Smooth muscle cell (in vitro differentiated cells): Measurements from ENCODE around the gene IGSF8. TPM values are rescaled to one million over a fixed set of nuclear protein-coding genes. Genes with fewer than 3 reads are reported as not detected.

ENCODE experiments used
- DNase-seq: peaks from one replicate; lab custom pipeline; 2025; ENCODE audit not compliant: unreplicated experiment; lab: John Stamatoyannopoulos, UW
- H2AFZ ChIP-seq: fragments of 200-600 bp; sonication (generic); 2 replicates; pipeline ENCODE4 v1.6.0; 2016; ENCODE audit warnings: antibody characterized with exemption, low read depth, mild to moderate bottlenecking
- H3F3A ChIP-seq: fragments of 200-600 bp; sonication (generic); 2 replicates; pipeline ENCODE4 v1.6.0; 2017; ENCODE audit warnings: antibody characterized with exemption, low read depth
- H3K27ac ChIP-seq: fragments of 200-600 bp; sonication (generic); 2 replicates; pipeline ENCODE4 v1.5.1; 2016; ENCODE audit warnings: low read depth, mild to moderate bottlenecking
- H3K27me3 ChIP-seq: fragments of 200-600 bp; sonication (generic); 2 replicates; pipeline ENCODE4 v1.6.1; 2016; ENCODE audit warnings: low read depth, mild to moderate bottlenecking
- H3K36me3 ChIP-seq: fragments of 200-600 bp; sonication (generic); 2 replicates; pipeline ENCODE4 v1.5.1; 2016; ENCODE audit warnings: low read depth
- H3K4me1 ChIP-seq: fragments of 200-600 bp; sonication (generic); 2 replicates; pipeline ENCODE4 v1.5.1; 2016; ENCODE audit warnings: low read depth
- H3K4me2 ChIP-seq: fragments of 200-600 bp; sonication (generic); 2 replicates; pipeline ENCODE4 v1.6.0; 2016; ENCODE audit warnings: mild to moderate bottlenecking
- H3K4me3 ChIP-seq: fragments of 200-600 bp; sonication (generic); 2 replicates; pipeline ENCODE4 v1.5.1; 2016; ENCODE audit warnings: mild to moderate bottlenecking
- H3K79me2 ChIP-seq: fragments of 200-600 bp; sonication (generic); 2 replicates; pipeline ENCODE4 v1.6.0; 2016; ENCODE audit warnings: low read depth, mild to moderate bottlenecking
- H3K9ac ChIP-seq: fragments of 200-600 bp; sonication (generic); 2 replicates; pipeline ENCODE4 v1.6.0; 2016; ENCODE audit warnings: low read depth
- H3K9me3 ChIP-seq: fragments of 200-600 bp; sonication (generic); replicated peaks from 2 replicates; pipeline ENCODE4 v1.5.1; 2016; ENCODE audit warnings: low read depth
- H4K20me1 ChIP-seq: fragments of 200-600 bp; sonication (generic); 2 replicates; pipeline ENCODE4 v1.6.0; 2016; ENCODE audit warnings: low read depth
- CTCF ChIP-seq: fragments of 200-600 bp; sonication (generic); IDR thresholded peaks from 2 replicates; pipeline ENCODE4 v1.5.1; 2017; ENCODE audit warnings: borderline replicate concordance, mild to moderate bottlenecking, antibody characterized with exemption; ENCODE audit not compliant: insufficient read depth, poor library complexity, severe bottlenecking
- WGBS: methylation state at CpG from one replicate; pipeline ENCODE4 v1.1.7; 2016; ENCODE audit warnings: low lambda C conversion rate; 5-methylcytosine and 5-hydroxymethylcytosine counted together
- polyA plus RNA-seq: library from polyadenylated mRNA; unstranded; fragments of >200 nt; fragmentation: Nextera tagmentation; extraction: Ambion mirVana; gene quantifications from 2 replicates; pipeline ENCODE4 v1.2.1, GENCODE V29; 2016
- total RNA-seq: library from RNA; depleted of rRNA; stranded (reverse); fragments of >200 nt; gene quantifications from 2 replicates; pipeline ENCODE4 v1.2.3, GENCODE V29; 2014

Gene IGSF8
- total and polyA plus RNA-seq, 2 experiments from 2014 or later: 20.8 to 30.2 TPM

- Histone ChIP-seq H2AFZ (no peak overlapping the region), H3K9ac (no peak overlapping the region), H3K27me3 (no peaks in the 10 kb centered on the region), H3K27ac (no peak overlapping the region), H3K4me3 (no peak overlapping the region), H3K9me3 (no peaks in the 10 kb centered on the region), H3K4me2 (no peak overlapping the region), H3K79me2 (no peaks in the 10 kb centered on the region), H4K20me1 (no peaks in the 10 kb centered on the region), H3F3A (no peaks in the 10 kb centered on the region), H3K4me1 (no peaks in the 10 kb centered on the region), H3K36me3 (no peaks in the 10 kb centered on the region)
- TF ChIP-seq CTCF: no peak
- 98% methylated on average over 5 of the region's 5 CpGs for WGBS
- no peak for DNase-seq
Observed at GRCh38 chr1:160136926-160137200, 38.4 kb upstream of the IGSF8 start.

- H4K20me1 ChIP-seq: no peaks in the 10 kb centered on the region
- no peaks in the 10 kb centered on the region for H3K9me3 ChIP-seq
- no peak for DNase-seq
- H3K27me3 ChIP-seq: no peaks in the 10 kb centered on the region
- no peak overlapping the region for H3K27ac ChIP-seq
- no peak overlapping the region for H3K4me2 ChIP-seq
- H3K4me3 ChIP-seq: no peak overlapping the region
- H3K4me1 ChIP-seq: no peaks in the 10 kb centered on the region
- H3K79me2 ChIP-seq: no peaks in the 10 kb centered on the region
- no peak overlapping the region for H2AFZ ChIP-seq
- no peak for TF ChIP-seq CTCF
- 93% methylated on average over 22 of the region's 22 CpGs for WGBS
- no peaks in the 10 kb centered on the region for H3K36me3 ChIP-seq
- H3K9ac ChIP-seq: no peak overlapping the region
- H3F3A ChIP-seq: no peaks in the 10 kb centered on the region
Observed at GRCh38 chr1:160136121-160136925, 37.9 kb upstream of the IGSF8 start.

GRCh38 chr1:160134791-160135572, 36.6 kb upstream of the IGSF8 start:
- no peak for DNase-seq
- H3K9ac ChIP-seq: no peak overlapping the region
- no peaks in the 10 kb centered on the region for H3K27me3 ChIP-seq
- H3K4me2 ChIP-seq: no peak overlapping the region
- no peaks in the 10 kb centered on the region for H3F3A ChIP-seq
- no peaks in the 10 kb centered on the region for H3K4me1 ChIP-seq
- no peaks in the 10 kb centered on the region for H4K20me1 ChIP-seq
- H3K36me3 ChIP-seq: no peaks in the 10 kb centered on the region
- no peak for TF ChIP-seq CTCF
- no peak overlapping the region for H3K4me3 ChIP-seq
- no peak overlapping the region for H2AFZ ChIP-seq
- 90% methylated on average over 20 of the region's 20 CpGs for WGBS
- no peaks in the 10 kb centered on the region for H3K79me2 ChIP-seq
- H3K27ac ChIP-seq: no peak overlapping the region
- no peaks in the 10 kb centered on the region for H3K9me3 ChIP-seq
